Thyroid gland (tissue), 4 donors: ENCODE data around the gene ANXA9.

Source experiments
- CTCF ChIP-seq, 6 experiments: fragments of 200-600 bp in 3 of 6; fragments of 450-650 bp in 3 of 6; sonication (generic) in 3 of 6; IDR thresholded peaks; one replicate each; pipeline ENCODE4 v1.5.1; 2016 to 2019; ENCODE audit warnings: antibody characterized with exemption in 6 of 6, mild to moderate bottlenecking in 2 of 6, inconsistent platforms in 1 of 6, moderate library complexity in 1 of 6
- POLR2A ChIP-seq, 2 donors: fragments of 450-650 bp; IDR thresholded peaks; one replicate each; pipeline ENCODE4 v1.6.1; 2017; ENCODE audit warnings: antibody characterized with exemption in 2 of 2, mild to moderate bottlenecking in 2 of 2, moderate library complexity in 1 of 2

- TF ChIP-seq CTCF (IDR thresholded peaks at IDR 0.05) (peak; percentile 98 to 100 (median 99)), POLR2A (IDR thresholded peaks at IDR 0.05) (peak in 1 of 2 donors; percentile 13)
Observed at GRCh38 chr1:150979092-150980056, 2.7 kb upstream of the ANXA9 start.
